ENCODE data around the gene PITPNC1. TPM values are rescaled to one million over a fixed set of nuclear protein-coding genes. Genes with fewer than 3 reads are reported as not detected.

The PITPNC1 gene
- total RNA-seq, 1 experiment from 2014 or later = 22.3 TPM

- no peaks in the 10 kb centered on the region for H3K27me3 ChIP-seq (ENCODE audit: control insufficient read depth, insufficient read depth, low read length)
- no peak overlapping the region for H3K4me3 ChIP-seq (ENCODE audit: insufficient read depth, low read depth, low read length)
- H3K36me3 ChIP-seq (replicated peaks; ENCODE audit: control insufficient read depth, insufficient read depth, low read length) = 0 out of 2 replicates have a peak, but pooled peaks cover 1% of the 10 kb centered on the region
- DNase-seq = no peak
Observed at GRCh38 chr17:67652433-67652832, 275.4 kb downstream of the PITPNC1 start.

GRCh38 chr17:67655478-67656148 is 278.5 kb downstream of the PITPNC1 start:
- H3K27me3 ChIP-seq (ENCODE audit: control insufficient read depth, insufficient read depth, low read length) = no peaks in the 10 kb centered on the region

GRCh38 chr17:67656494-67657203 is 279.6 kb downstream of the PITPNC1 start:
- H3K36me3 ChIP-seq (replicated peaks; ENCODE audit: control insufficient read depth, insufficient read depth, low read length) = 0 out of 2 replicates have a peak, but pooled peaks cover 1% of the 10 kb centered on the region
- H3K4me3 ChIP-seq (ENCODE audit: insufficient read depth, low read depth, low read length) = no peak overlapping the region
- DNase-seq = no peak
- H3K27me3 ChIP-seq (ENCODE audit: control insufficient read depth, insufficient read depth, low read length) = no peaks in the 10 kb centered on the region

More at GRCh38 chr17:67655478-67656148, 278.5 kb downstream of the PITPNC1 start:
- no peak for DNase-seq
- Histone ChIP-seq H3K4me3 (ENCODE audit: insufficient read depth, low read depth, low read length) (no peak overlapping the region), H3K36me3 (replicated peaks; ENCODE audit: control insufficient read depth, insufficient read depth, low read length) (0 out of 2 replicates have a peak, but pooled peaks cover 1% of the 10 kb centered on the region)

- Histone ChIP-seq H3K27me3 (ENCODE audit: control insufficient read depth, insufficient read depth, low read length) (no peaks in the 10 kb centered on the region), H3K4me3 (ENCODE audit: insufficient read depth, low read depth, low read length) (no peak overlapping the region), H3K36me3 (replicated peaks; ENCODE audit: control insufficient read depth, insufficient read depth, low read length) (0 out of 2 replicates have a peak, but pooled peaks cover 1% of the 10 kb centered on the region)
- no peak for DNase-seq
Observed at GRCh38 chr17:67657596-67657995, 280.5 kb downstream of the PITPNC1 start.

GRCh38 chr17:67658265-67658664 is 281.2 kb downstream of the PITPNC1 start:
- Histone ChIP-seq H3K4me3 (ENCODE audit: insufficient read depth, low read depth, low read length) (no peak overlapping the region), H3K36me3 (replicated peaks; ENCODE audit: control insufficient read depth, insufficient read depth, low read length) (no peaks in the 10 kb centered on the region), H3K27me3 (ENCODE audit: control insufficient read depth, insufficient read depth, low read length) (no peaks in the 10 kb centered on the region)
- DNase-seq = no peak

- no peak for DNase-seq
Observed at GRCh38 chr17:67659028-67659427, 281.9 kb downstream of the PITPNC1 start.

GRCh38 chr17:67662712-67663111 is 285.6 kb downstream of the PITPNC1 start:
- Histone ChIP-seq H3K27me3 (ENCODE audit: control insufficient read depth, insufficient read depth, low read length) (no peaks in the 10 kb centered on the region), H3K4me3 (ENCODE audit: insufficient read depth, low read depth, low read length) (no peak overlapping the region), H3K36me3 (replicated peaks; ENCODE audit: control insufficient read depth, insufficient read depth, low read length) (no peaks in the 10 kb centered on the region)
- DNase-seq = no peak

More at GRCh38 chr17:67659028-67659427, 281.9 kb downstream of the PITPNC1 start:
- Histone ChIP-seq H3K36me3 (replicated peaks; ENCODE audit: control insufficient read depth, insufficient read depth, low read length) (no peaks in the 10 kb centered on the region), H3K27me3 (ENCODE audit: control insufficient read depth, insufficient read depth, low read length) (no peaks in the 10 kb centered on the region), H3K4me3 (ENCODE audit: insufficient read depth, low read depth, low read length) (no peak overlapping the region)

- H3K4me3 ChIP-seq (ENCODE audit: insufficient read depth, low read depth, low read length) = no peak overlapping the region
- DNase-seq = no peak
- H3K27me3 ChIP-seq (ENCODE audit: control insufficient read depth, insufficient read depth, low read length) = no peaks in the 10 kb centered on the region
- no peaks in the 10 kb centered on the region for H3K36me3 ChIP-seq (replicated peaks; ENCODE audit: control insufficient read depth, insufficient read depth, low read length)
Observed at GRCh38 chr17:67663457-67663856, 286.4 kb downstream of the PITPNC1 start.

GRCh38 chr17:67666028-67666427 is 288.9 kb downstream of the PITPNC1 start:
- no peak for DNase-seq
- no peaks in the 10 kb centered on the region for H3K27me3 ChIP-seq (ENCODE audit: control insufficient read depth, insufficient read depth, low read length)
- no peaks in the 10 kb centered on the region for H3K36me3 ChIP-seq (replicated peaks; ENCODE audit: control insufficient read depth, insufficient read depth, low read length)
- no peak overlapping the region for H3K4me3 ChIP-seq (ENCODE audit: insufficient read depth, low read depth, low read length)

GRCh38 chr17:67666710-67667109 is 289.6 kb downstream of the PITPNC1 start:
- Histone ChIP-seq H3K27me3 (ENCODE audit: control insufficient read depth, insufficient read depth, low read length) (no peaks in the 10 kb centered on the region), H3K4me3 (ENCODE audit: insufficient read depth, low read depth, low read length) (no peak overlapping the region), H3K36me3 (replicated peaks; ENCODE audit: control insufficient read depth, insufficient read depth, low read length) (no peaks in the 10 kb centered on the region; the same call in 1 of the 2 replicates)
- no peak for DNase-seq

GRCh38 chr17:67671493-67671892 is 294.4 kb downstream of the PITPNC1 start:
- H3K27me3 ChIP-seq (ENCODE audit: control insufficient read depth, insufficient read depth, low read length) = no peaks in the 10 kb centered on the region
- peaks cover 1% of the 10 kb centered on the region; the same call in 1 of the 2 replicates for H3K36me3 ChIP-seq (replicated peaks; ENCODE audit: control insufficient read depth, insufficient read depth, low read length)
- DNase-seq = no peak
- no peak overlapping the region for H3K4me3 ChIP-seq (ENCODE audit: insufficient read depth, low read depth, low read length)

GRCh38 chr17:67672592-67673335 is 295.7 kb downstream of the PITPNC1 start:
- DNase-seq = no peak
- H3K36me3 ChIP-seq (replicated peaks; ENCODE audit: control insufficient read depth, insufficient read depth, low read length) = peaks cover 1% of the 10 kb centered on the region; the same call in 1 of the 2 replicates
- H3K4me3 ChIP-seq (ENCODE audit: insufficient read depth, low read depth, low read length) = no peak overlapping the region
- no peaks in the 10 kb centered on the region for H3K27me3 ChIP-seq (ENCODE audit: control insufficient read depth, insufficient read depth, low read length)

- Histone ChIP-seq H3K27me3 (ENCODE audit: control insufficient read depth, insufficient read depth, low read length) (no peaks in the 10 kb centered on the region), H3K4me3 (ENCODE audit: insufficient read depth, low read depth, low read length) (no peak overlapping the region), H3K36me3 (replicated peaks; ENCODE audit: control insufficient read depth, insufficient read depth, low read length) (peaks cover 1% of the 10 kb centered on the region; the same call in 1 of the 2 replicates)
- DNase-seq = no peak
Observed at GRCh38 chr17:67675481-67675880, 298.4 kb downstream of the PITPNC1 start.

- Histone ChIP-seq H3K27me3 (ENCODE audit: control insufficient read depth, insufficient read depth, low read length) (no peaks in the 10 kb centered on the region), H3K36me3 (replicated peaks; ENCODE audit: control insufficient read depth, insufficient read depth, low read length) (peaks cover 1% of the 10 kb centered on the region; the same call in 1 of the 2 replicates), H3K4me3 (ENCODE audit: insufficient read depth, low read depth, low read length) (no peak overlapping the region)
- no peak for DNase-seq
Observed at GRCh38 chr17:67676305-67676704, 299.2 kb downstream of the PITPNC1 start.
